Measurements from ENCODE around the gene MZT2A.
"Not testable (repeated sequence)": the region's sequence is repeated elsewhere in the genome, so short reads cannot be mapped to it uniquely, and the experiment has no call there.

Gene MZT2A

GRCh38 chr2:131478074-131478849 lies 13.9 kb downstream of the MZT2A start:
- WGBS, result 96% methylated on average over 11 of the region's 18 CpGs
- not testable (repeated sequence) for H2BK5ac ChIP-seq (ENCODE audit: low read depth, low read length, poor library complexity, severe bottlenecking); H3K4me2 ChIP-seq (ENCODE audit: low read length, poor library complexity, severe bottlenecking); H3K23ac ChIP-seq (ENCODE audit: low read length in 2 of 2); H2BK15ac ChIP-seq (ENCODE audit: low read depth, poor library complexity, severe bottlenecking); H4K91ac ChIP-seq (ENCODE audit: low read length); H3K4me3 ChIP-seq (ENCODE audit: insufficient read depth in 1 of 2, low read depth in 1 of 2, low read length in 2 of 2); H3K4ac ChIP-seq (ENCODE audit: low read depth in 1 of 2, low read length in 2 of 2); H3K27me3 ChIP-seq (ENCODE audit: control insufficient read depth in 1 of 2, insufficient read depth in 1 of 2, low read length in 2 of 2); H4K8ac ChIP-seq (ENCODE audit: low read length); H3K9me3 ChIP-seq (ENCODE audit: control insufficient read depth, low read length); H2BK120ac ChIP-seq (ENCODE audit: low read depth, low read length); H2AK5ac ChIP-seq (ENCODE audit: low read length, severe bottlenecking); H3K4me1 ChIP-seq (ENCODE audit: control insufficient read depth, insufficient read depth, low read depth, low read length); H2BK12ac ChIP-seq (ENCODE audit: low read length in 2 of 2); H3K27ac ChIP-seq (ENCODE audit: low read length, poor library complexity, severe bottlenecking); H3K14ac ChIP-seq (ENCODE audit: low read length in 2 of 2); H2AFZ ChIP-seq (ENCODE audit: low read depth, low read length); H3K9ac ChIP-seq (ENCODE audit: low read length); H3K18ac ChIP-seq (ENCODE audit: low read depth in 1 of 2, low read length in 2 of 2); DNase-seq
- Histone ChIP-seq H3K36me3 (ENCODE audit: control insufficient read depth in 1 of 2, insufficient read depth in 2 of 2, low read depth in 1 of 2, low read length in 2 of 2) (peaks cover 0 to 23% of the 10 kb centered on the region in 2 experiments), H3K79me1 (replicated peaks; ENCODE audit: low read length, poor library complexity, severe bottlenecking) (peaks cover 16% of the 10 kb centered on the region)

DNA sequence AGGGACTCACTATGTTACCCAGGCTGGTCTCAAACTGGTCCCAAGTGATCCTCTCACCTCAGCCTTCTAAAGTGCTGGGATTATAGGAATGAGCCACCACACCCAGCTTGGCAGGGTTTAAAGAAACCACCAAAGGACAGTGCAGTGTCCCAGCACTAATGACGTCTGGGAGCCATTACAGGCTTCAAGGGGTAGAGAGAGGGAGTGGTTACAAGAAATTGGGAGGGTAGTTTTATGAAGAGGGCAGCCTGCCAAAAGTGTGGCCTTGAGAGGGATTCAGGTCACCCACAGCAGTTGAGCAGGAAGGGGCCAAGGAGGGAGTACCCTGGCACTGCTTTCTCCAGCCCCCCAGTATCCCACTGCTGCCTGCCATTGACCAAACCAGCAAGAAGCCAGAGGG lies 15.0 kb downstream of the MZT2A start:
- Histone ChIP-seq H3K79me1 (replicated peaks; ENCODE audit: low read length, poor library complexity, severe bottlenecking) (peaks cover 15% of the 10 kb centered on the region), H3K36me3 (ENCODE audit: control insufficient read depth in 1 of 2, insufficient read depth in 2 of 2, low read depth in 1 of 2, low read length in 2 of 2) (peaks cover 0 to 15% of the 10 kb centered on the region in 2 experiments)
- not testable (repeated sequence) for DNase-seq; H3K23ac ChIP-seq (ENCODE audit: low read length in 2 of 2); H3K27ac ChIP-seq (ENCODE audit: low read length, poor library complexity, severe bottlenecking); H3K9ac ChIP-seq (ENCODE audit: low read length); H2BK120ac ChIP-seq (ENCODE audit: low read depth, low read length); H3K4me1 ChIP-seq (ENCODE audit: control insufficient read depth, insufficient read depth, low read depth, low read length); H3K4me2 ChIP-seq (ENCODE audit: low read length, poor library complexity, severe bottlenecking); H2AFZ ChIP-seq (ENCODE audit: low read depth, low read length); H3K14ac ChIP-seq (ENCODE audit: low read length in 2 of 2); H2BK15ac ChIP-seq (ENCODE audit: low read depth, poor library complexity, severe bottlenecking); H3K27me3 ChIP-seq (ENCODE audit: control insufficient read depth in 1 of 2, insufficient read depth in 1 of 2, low read length in 2 of 2); H3K4ac ChIP-seq (ENCODE audit: low read depth in 1 of 2, low read length in 2 of 2); H2BK12ac ChIP-seq (ENCODE audit: low read length in 2 of 2); H4K8ac ChIP-seq (ENCODE audit: low read length); H4K91ac ChIP-seq (ENCODE audit: low read length); H3K9me3 ChIP-seq (ENCODE audit: control insufficient read depth, low read length); H3K18ac ChIP-seq (ENCODE audit: low read depth in 1 of 2, low read length in 2 of 2); H2BK5ac ChIP-seq (ENCODE audit: low read depth, low read length, poor library complexity, severe bottlenecking); H2AK5ac ChIP-seq (ENCODE audit: low read length, severe bottlenecking); H3K4me3 ChIP-seq (ENCODE audit: insufficient read depth in 1 of 2, low read depth in 1 of 2, low read length in 2 of 2)
- 92% methylated on average over 1 of the region's 1 CpG for WGBS

DNA sequence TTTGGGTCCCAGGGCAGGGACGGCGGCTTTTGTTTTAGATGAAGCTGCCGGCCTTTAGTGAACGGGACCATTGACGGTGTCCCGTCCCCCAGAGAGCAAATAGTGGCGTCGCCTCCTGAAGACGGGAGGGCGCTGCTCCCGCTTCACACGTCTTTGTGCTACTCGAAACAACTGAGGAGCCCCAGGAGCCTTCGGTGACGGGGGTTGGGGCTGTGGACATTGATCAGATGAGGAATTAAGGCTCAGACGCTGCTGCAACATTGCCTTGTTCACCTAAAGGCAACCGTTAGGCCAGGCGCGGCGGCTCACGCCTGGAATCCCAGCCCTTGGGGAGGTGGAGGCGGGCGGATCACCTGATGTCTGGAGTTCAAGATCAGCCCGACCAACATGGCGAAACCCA lies 15.8 kb downstream of the MZT2A start:
- H2BK12ac ChIP-seq (ENCODE audit: low read length in 2 of 2); H3K9ac ChIP-seq (ENCODE audit: low read length); H3K9me3 ChIP-seq (ENCODE audit: control insufficient read depth, low read length); H2BK120ac ChIP-seq (ENCODE audit: low read depth, low read length); H3K18ac ChIP-seq (ENCODE audit: low read depth in 1 of 2, low read length in 2 of 2); H3K14ac ChIP-seq (ENCODE audit: low read length in 2 of 2); H3K4me1 ChIP-seq (ENCODE audit: control insufficient read depth, insufficient read depth, low read depth, low read length); H2BK5ac ChIP-seq (ENCODE audit: low read depth, low read length, poor library complexity, severe bottlenecking); H4K8ac ChIP-seq (ENCODE audit: low read length); DNase-seq; H4K91ac ChIP-seq (ENCODE audit: low read length); H3K4me2 ChIP-seq (ENCODE audit: low read length, poor library complexity, severe bottlenecking); H3K27me3 ChIP-seq (ENCODE audit: control insufficient read depth in 1 of 2, insufficient read depth in 1 of 2, low read length in 2 of 2); H3K4ac ChIP-seq (ENCODE audit: low read depth in 1 of 2, low read length in 2 of 2); H2BK15ac ChIP-seq (ENCODE audit: low read depth, poor library complexity, severe bottlenecking); H3K23ac ChIP-seq (ENCODE audit: low read length in 2 of 2); H2AFZ ChIP-seq (ENCODE audit: low read depth, low read length); H3K4me3 ChIP-seq (ENCODE audit: insufficient read depth in 1 of 2, low read depth in 1 of 2, low read length in 2 of 2); H2AK5ac ChIP-seq (ENCODE audit: low read length, severe bottlenecking); H3K27ac ChIP-seq (ENCODE audit: low read length, poor library complexity, severe bottlenecking): not testable (repeated sequence)
- peaks cover 0 to 17% of the 10 kb centered on the region in 2 experiments for H3K36me3 ChIP-seq (ENCODE audit: control insufficient read depth in 1 of 2, insufficient read depth in 2 of 2, low read depth in 1 of 2, low read length in 2 of 2)
- H3K79me1 ChIP-seq (replicated peaks; ENCODE audit: low read length, poor library complexity, severe bottlenecking), result peaks cover 13% of the 10 kb centered on the region
- WGBS, result 98% methylated on average over 18 of the region's 25 CpGs

- Histone ChIP-seq H3K79me1 (replicated peaks; ENCODE audit: low read length, poor library complexity, severe bottlenecking) (peaks cover 13% of the 10 kb centered on the region), H3K9me3 (ENCODE audit: control insufficient read depth, low read length) (no peaks in the 10 kb centered on the region), H2AK5ac (ENCODE audit: low read length, severe bottlenecking) (no peak within 1 kb of the TSS), H3K36me3 (ENCODE audit: control insufficient read depth in 1 of 2, insufficient read depth in 2 of 2, low read depth in 1 of 2, low read length in 2 of 2) (peaks cover 0 to 17% of the 10 kb centered on the region in 2 experiments), H2AFZ (ENCODE audit: low read depth, low read length) (no peak within 1 kb of the TSS), H3K23ac (ENCODE audit: low read length in 2 of 2) (no peak within 1 kb of the TSS), H3K4me1 (ENCODE audit: control insufficient read depth, insufficient read depth, low read depth, low read length) (peaks cover 2% of the 10 kb centered on the region), H3K4me3 (ENCODE audit: insufficient read depth in 1 of 2, low read depth in 1 of 2, low read length in 2 of 2) (no peak within 1 kb of the TSS), H3K9ac (ENCODE audit: low read length) (no peak within 1 kb of the TSS), H3K18ac (ENCODE audit: low read depth in 1 of 2, low read length in 2 of 2) (no peak within 1 kb of the TSS), H2BK15ac (ENCODE audit: low read depth, poor library complexity, severe bottlenecking) (no peak within 1 kb of the TSS), H4K8ac (ENCODE audit: low read length) (no peak within 1 kb of the TSS), H2BK120ac (ENCODE audit: low read depth, low read length) (no peak within 1 kb of the TSS), H2BK12ac (ENCODE audit: low read length in 2 of 2) (no peak within 1 kb of the TSS), H4K91ac (ENCODE audit: low read length) (peak within 1 kb of the TSS; percentile 27), H3K4me2 (ENCODE audit: low read length, poor library complexity, severe bottlenecking) (no peak within 1 kb of the TSS), H2BK5ac (ENCODE audit: low read depth, low read length, poor library complexity, severe bottlenecking) (no peak within 1 kb of the TSS), H3K27ac (ENCODE audit: low read length, poor library complexity, severe bottlenecking) (no peak within 1 kb of the TSS), H3K27me3 (ENCODE audit: control insufficient read depth in 1 of 2, insufficient read depth in 1 of 2, low read length in 2 of 2) (no peaks in the 10 kb centered on the region), H3K4ac (ENCODE audit: low read depth in 1 of 2, low read length in 2 of 2) (no peak within 1 kb of the TSS), H3K14ac (ENCODE audit: low read length in 2 of 2) (no peak within 1 kb of the TSS)
- WGBS, result 99% methylated on average over 27 of the region's 27 CpGs
- no peak for DNase-seq
Measured at GRCh38 chr2:131475831-131476230, 16.4 kb downstream of the MZT2A start, which contains the start of gene TUBA3D. Gene TUBA3D (plus strand): TSS chr2:131476119. CDS start chr2:131476200, 81 bp downstream.

Measured in mesenchymal stem cell (in vitro differentiated cells and primary cell).